CD4-positive, alpha-beta memory T cell (primary cell): Measurements from ENCODE around the gene CFAP97D2. TPM values are rescaled to one million over a fixed set of nuclear protein-coding genes. Genes with fewer than 3 reads are reported as not detected.
"Not testable (repeated sequence)": the region's sequence is repeated elsewhere in the genome, so short reads cannot be mapped to it uniquely, and the experiment has no call there.

Experiments used
- CTCF ChIA-PET: fragments of 350-600 bp; sonication (Branson Sonifier 250); formaldehyde crosslinking; loops from one replicate; lab custom pipeline; 2021; ENCODE audit warnings: inconsistent platforms; ENCODE audit not compliant: partially characterized antibody; lab: Charles Lee
- POLR2A ChIA-PET: fragments of 350-600 bp; sonication (Branson Sonifier 250); formaldehyde crosslinking; loops from one replicate; lab custom pipeline; 2021; ENCODE audit not compliant: partially characterized antibody; lab: Charles Lee
- DNase-seq, 5 donors: peaks; one replicate each; pipeline versions ENCODE4 v3.0.0 to v3.0.0-alpha.2; 2020 to 2022; ENCODE audit warnings: mixed read lengths in 1 of 5
- H3K27ac ChIP-seq: one replicate; pipeline ENCODE4 v1.7.0; 2013; ENCODE audit warnings: low read depth, low read length
- H3K27me3 ChIP-seq: 2 replicates; pipeline ENCODE4 v1.7.0; 2013; ENCODE audit warnings: mild to moderate bottlenecking, low read length, moderate library complexity; ENCODE audit not compliant: insufficient read depth
- H3K36me3 ChIP-seq: 2 replicates; pipeline ENCODE4 v1.7.0; 2013; ENCODE audit warnings: mild to moderate bottlenecking, low read length, moderate library complexity; ENCODE audit not compliant: insufficient read depth
- H3K4me1 ChIP-seq: 2 replicates; pipeline ENCODE4 v1.7.0; 2013; ENCODE audit warnings: mild to moderate bottlenecking, low read length, moderate library complexity; ENCODE audit not compliant: insufficient read depth
- H3K4me3 ChIP-seq, 2 donors: one replicate each; pipeline ENCODE4 v1.7.0; 2013; ENCODE audit warnings: low read length in 2 of 2, mild to moderate bottlenecking in 1 of 2
- H3K9me3 ChIP-seq, 2 donors: one replicate each; pipeline ENCODE4 v1.7.0; 2013; ENCODE audit warnings: low read length in 2 of 2, control low read depth in 1 of 2; ENCODE audit not compliant: control insufficient read depth in 1 of 2
- H3K27ac Mint-ChIP-seq, 7 donors: one replicate each; pipeline ENCODE4 v1.8.0; 2020 to 2021; ENCODE audit warnings: mixed read lengths in 7 of 7, mild to moderate bottlenecking in 6 of 7, inconsistent platforms in 3 of 7, moderate library complexity in 3 of 7
- H3K27me3 Mint-ChIP-seq, 2 donors: one replicate each; pipeline ENCODE4 v1.8.0; 2020 to 2021; ENCODE audit warnings: mixed read lengths in 2 of 2
- H3K36me3 Mint-ChIP-seq, 2 donors: one replicate each; pipeline ENCODE4 v1.8.0; 2020 to 2021; ENCODE audit warnings: mixed read lengths in 2 of 2, inconsistent platforms in 1 of 2, mild to moderate bottlenecking in 1 of 2
- H3K4me1 Mint-ChIP-seq, 4 donors: one replicate each; pipeline ENCODE4 v1.8.0; 2020 to 2021; ENCODE audit warnings: mixed read lengths in 4 of 4, mild to moderate bottlenecking in 1 of 4
- H3K4me3 Mint-ChIP-seq, 8 donors: one replicate each; pipeline ENCODE4 v1.8.0; 2020 to 2021; ENCODE audit warnings: mixed read lengths in 8 of 8, mild to moderate bottlenecking in 7 of 8, moderate library complexity in 6 of 8, inconsistent platforms in 3 of 8
- H3K9me3 Mint-ChIP-seq, 8 donors: one replicate each; pipeline ENCODE4 v1.8.0; 2020 to 2021; ENCODE audit warnings: mixed read lengths in 8 of 8, mild to moderate bottlenecking in 5 of 8, inconsistent platforms in 3 of 8, moderate library complexity in 1 of 8
- intact Hi-C: fragments of 100-400 bp; cut with micrococcal nuclease; formaldehyde crosslinking; loops from one replicate; pipeline ENCODE4 v1.15.1; 2023
- polyA plus RNA-seq, 2 donors: library from polyadenylated mRNA; unstranded; fragments of 300-500 nt; fragmentation: Illumina TruSeq; gene quantifications; one replicate each; pipeline ENCODE4 v1.2.3, GENCODE V29; 2021
- total RNA-seq, 2 experiments: library from RNA; stranded (reverse); gene quantifications; one replicate each; pipeline ENCODE4 v1.2.3, GENCODE V29; 2021

CFAP97D2 gene
- total and polyA plus RNA-seq, 4 experiments from 2014 or later: not detected

DNA sequence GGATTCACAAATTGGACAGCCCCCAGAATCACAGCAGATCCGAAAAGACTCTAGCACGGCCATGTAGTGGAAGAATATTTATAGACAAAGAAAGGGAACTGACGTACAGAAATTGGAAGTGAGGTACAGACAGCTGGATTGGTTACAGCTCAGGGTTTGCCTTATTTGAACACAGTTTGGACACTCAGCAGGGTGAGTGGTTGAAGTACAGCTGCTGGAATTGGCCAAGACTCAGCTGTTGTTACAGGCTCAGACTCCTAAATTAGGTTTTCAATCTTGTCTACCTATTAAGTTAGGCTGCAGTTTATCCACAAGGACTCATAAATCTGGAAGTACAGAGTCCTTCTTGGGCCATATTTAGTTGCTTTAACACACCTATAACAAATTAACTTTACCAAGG, 5.8 kb upstream of the CFAP97D2 start:
- intact Hi-C loops: no loop called here
- H3K9me3 Mint-ChIP-seq: peaks cover 0 to 31% (median 18%) of the 10 kb centered on the region in 8 donors
- no peak overlapping the region for H3K27ac Mint-ChIP-seq
- Histone ChIP-seq H3K4me3 (no peak overlapping the region), H3K27ac (no peak overlapping the region), H3K27me3 (no peaks in the 10 kb centered on the region), H3K4me1 (peaks cover 32% of the 10 kb centered on the region), H3K9me3 (peaks cover 0 to 13% of the 10 kb centered on the region in 2 donors), H3K36me3 (no peaks in the 10 kb centered on the region)
- ChIA-PET POLR2A (interaction anchor here (1.0 to 1.4 kb wide), 2 partner anchors 11 to 47 kb away, joined by 3 read pairs; no protein-coding TSS in a partner anchor), CTCF (interaction anchor here (1.0 to 2.1 kb wide), 2 partner anchors 22 to 62 kb away, joined by 3 to 5 read pairs; no protein-coding TSS in a partner anchor)
- no peaks in the 10 kb centered on the region for H3K27me3 Mint-ChIP-seq
- no peak for DNase-seq
- H3K4me3 Mint-ChIP-seq: no peak overlapping the region
- H3K4me1 Mint-ChIP-seq: peaks cover 15 to 47% (median 29%) of the 10 kb centered on the region in 4 donors
- H3K36me3 Mint-ChIP-seq: peaks cover 6 to 16% of the 10 kb centered on the region in 2 donors

DNA sequence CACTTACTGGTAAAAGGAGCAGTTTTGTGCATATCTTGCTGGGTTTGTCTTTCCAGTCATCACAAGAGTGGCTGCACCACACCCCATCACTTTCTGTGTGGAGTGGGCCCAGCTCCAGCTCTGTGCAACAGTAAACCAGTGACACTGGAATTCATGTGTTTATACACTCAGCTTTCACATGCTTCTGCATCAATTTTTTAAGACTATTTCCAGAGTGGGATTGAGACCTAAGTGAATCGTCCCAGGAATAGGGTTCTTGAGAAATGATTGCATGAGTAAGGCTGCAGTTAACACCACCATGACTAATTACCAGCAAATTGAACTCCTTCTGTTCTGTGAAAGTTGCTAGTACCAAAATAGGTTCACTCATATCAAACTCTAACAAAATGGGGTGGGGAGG, 5.3 kb upstream of the CFAP97D2 start:
- CTCF ChIA-PET: interaction anchor here (1.0 to 2.1 kb wide), 2 partner anchors 23 to 63 kb away, joined by 3 to 5 read pairs; no protein-coding TSS in a partner anchor
- Mint-ChIP-seq H3K27me3 (no peaks in the 10 kb centered on the region), H3K36me3 (peaks cover 6 to 16% of the 10 kb centered on the region in 2 donors), H3K9me3 (peaks cover 0 to 31% (median 18%) of the 10 kb centered on the region in 8 donors), H3K27ac (peak overlapping the region in 1 of 7 donors; percentile 37), H3K4me1 (peaks cover 18 to 47% (median 31%) of the 10 kb centered on the region in 4 donors), H3K4me3 (peak overlapping the region in 2 of 8 donors; percentile 2 to 21)
- Histone ChIP-seq H3K4me1 (peaks cover 37% of the 10 kb centered on the region), H3K36me3 (no peaks in the 10 kb centered on the region), H3K4me3 (no peak overlapping the region), H3K9me3 (peaks cover 0 to 13% of the 10 kb centered on the region in 2 donors), H3K27me3 (no peaks in the 10 kb centered on the region), H3K27ac (no peak overlapping the region)
- POLR2A ChIA-PET: interaction anchor here (1.0 to 1.4 kb wide), 2 partner anchors 12 to 46 kb away, joined by 3 read pairs; no protein-coding TSS in a partner anchor
- no peak for DNase-seq
- intact Hi-C loops: no loop called here

DNA sequence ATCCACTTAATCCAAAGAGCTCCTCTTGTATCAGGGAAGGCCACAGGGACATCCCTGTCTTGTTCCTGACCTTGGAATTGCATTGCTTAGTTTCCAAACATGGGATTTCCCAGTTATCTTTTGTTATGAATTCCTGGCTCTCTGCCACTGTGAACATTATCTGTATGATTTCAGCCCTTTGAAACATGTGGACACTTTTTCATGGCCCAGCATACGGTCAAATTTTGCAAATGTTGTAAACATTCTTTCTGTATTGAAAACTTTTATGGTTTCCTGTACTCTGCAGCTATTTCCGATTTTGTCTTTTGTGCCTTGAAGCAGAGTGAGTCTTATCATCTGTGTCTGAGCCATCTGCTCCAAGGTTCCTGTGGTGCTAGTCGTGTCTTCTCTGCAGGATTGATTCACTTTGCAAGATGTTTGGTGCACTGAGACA, 4.5 kb upstream of the CFAP97D2 start:
- Mint-ChIP-seq H3K9me3 (peaks cover 0 to 31% (median 18%) of the 10 kb centered on the region in 8 donors), H3K4me1 (peaks cover 18 to 53% (median 30%) of the 10 kb centered on the region in 4 donors), H3K36me3 (peaks cover 6 to 16% of the 10 kb centered on the region in 2 donors), H3K4me3 (peak overlapping the region in 3 of 8 donors; percentile 12 to 63 (median 12)), H3K27me3 (no peaks in the 10 kb centered on the region), H3K27ac (peak overlapping the region in 6 of 7 donors; percentile 15 to 70 (median 56))
- POLR2A ChIA-PET: interaction anchor here (0.7 to 2.1 kb wide), 6 partner anchors 11 to 63 kb away, joined by 3 to 8 read pairs (median 3); no protein-coding TSS in a partner anchor
- DNase-seq: no peak
- Histone ChIP-seq H3K9me3 (peaks cover 0 to 13% of the 10 kb centered on the region in 2 donors), H3K27ac (no peak overlapping the region), H3K4me1 (peaks cover 37% of the 10 kb centered on the region), H3K36me3 (no peaks in the 10 kb centered on the region), H3K4me3 (no peak overlapping the region), H3K27me3 (no peaks in the 10 kb centered on the region)
- intact Hi-C loops: no loop called here
- CTCF ChIA-PET: interaction anchor here (1.4 to 2.1 kb wide), 2 partner anchors 20 to 24 kb away, joined by 4 to 5 read pairs; no protein-coding TSS in a partner anchor

DNA sequence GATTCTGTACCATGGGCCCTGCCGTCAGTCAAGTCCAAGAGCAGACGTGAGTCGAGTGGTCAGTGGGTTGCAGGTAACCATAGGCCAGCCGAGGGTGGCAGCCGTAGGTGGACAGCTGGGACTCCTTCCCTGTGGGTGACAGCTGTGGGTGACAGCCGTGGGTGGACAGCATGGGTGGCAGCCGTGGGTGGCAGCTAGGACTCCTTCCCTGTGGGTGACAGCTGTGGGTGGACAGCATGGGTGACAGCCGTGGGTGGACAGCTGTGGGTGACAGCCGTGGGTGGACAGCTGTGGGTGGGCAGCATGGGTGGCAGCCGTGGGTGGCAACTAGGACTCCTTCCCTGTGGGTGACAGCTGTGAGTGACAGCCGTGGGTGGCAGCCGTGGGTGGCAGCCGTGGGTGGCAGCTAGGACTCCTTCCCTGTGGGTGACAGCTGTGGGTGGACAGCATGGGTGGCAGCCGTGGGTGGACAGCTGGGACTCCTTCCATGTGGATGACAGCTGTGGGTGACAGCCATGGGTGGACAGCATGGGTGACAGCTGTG, 2.6 kb upstream of the CFAP97D2 start:
- H3K27me3 Mint-ChIP-seq, H3K27ac ChIP-seq, CTCF ChIA-PET, H3K4me3 ChIP-seq, DNase-seq, H3K27me3 ChIP-seq, H3K36me3 ChIP-seq, intact Hi-C loops: not testable (repeated sequence)
- H3K27ac Mint-ChIP-seq: peak overlapping the region in 4 of 7 donors; percentile 13 to 47 (median 33)
- Histone ChIP-seq H3K9me3 (peaks cover 0 to 13% of the 10 kb centered on the region in 2 donors), H3K4me1 (peaks cover 43% of the 10 kb centered on the region)
- peaks cover 0 to 25% (median 18%) of the 10 kb centered on the region in 8 donors for H3K9me3 Mint-ChIP-seq
- peaks cover 26 to 66% (median 42%) of the 10 kb centered on the region in 4 donors for H3K4me1 Mint-ChIP-seq
- H3K36me3 Mint-ChIP-seq: peaks cover 6 to 16% of the 10 kb centered on the region in 2 donors
- peak overlapping the region in 1 of 8 donors; percentile 7 for H3K4me3 Mint-ChIP-seq
- POLR2A ChIA-PET: interaction anchor here (0.6 to 1.7 kb wide), 5 partner anchors 10 to 45 kb away, joined by 3 to 9 read pairs (median 3); no protein-coding TSS in a partner anchor

DNA sequence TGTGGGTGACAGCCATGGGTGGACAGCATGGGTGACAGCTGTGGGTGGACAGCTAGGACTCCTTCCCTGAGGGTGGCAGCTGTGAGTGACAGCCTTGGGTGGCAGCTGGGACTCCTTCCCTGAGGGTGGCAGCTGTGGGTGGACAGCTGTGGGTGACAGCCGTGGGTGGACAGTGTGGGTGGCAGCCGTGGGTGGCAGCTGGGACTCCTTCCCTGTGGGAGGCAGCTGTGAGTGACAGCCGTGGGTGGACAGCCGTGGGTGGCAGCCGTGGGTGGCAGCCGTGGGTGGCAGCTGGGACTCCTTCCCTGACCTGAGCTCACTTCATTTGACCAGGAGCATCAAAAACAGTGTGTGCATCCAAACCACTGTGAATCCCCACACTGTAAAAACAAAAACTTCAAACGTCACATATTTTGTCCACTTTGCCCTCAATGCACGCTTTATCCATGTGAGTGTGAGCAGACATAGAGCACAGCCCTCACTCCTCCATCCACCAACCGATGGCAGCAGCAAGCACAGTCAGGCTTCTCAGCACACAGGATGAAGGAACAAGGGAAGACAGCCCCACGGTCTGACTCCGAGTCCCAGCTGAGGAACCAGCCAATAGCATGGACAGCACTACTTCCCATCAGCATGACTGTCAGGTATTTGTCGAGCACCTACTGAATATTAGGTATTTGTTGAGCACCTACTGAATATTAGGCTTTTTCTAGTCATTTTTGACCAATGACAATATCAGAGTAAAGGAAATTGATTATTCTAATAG, 1.6 kb upstream of the CFAP97D2 start:
- peaks cover 43% of the 10 kb centered on the region for H3K4me1 ChIP-seq
- H3K4me1 Mint-ChIP-seq: peaks cover 26 to 66% (median 42%) of the 10 kb centered on the region in 4 donors

DNA sequence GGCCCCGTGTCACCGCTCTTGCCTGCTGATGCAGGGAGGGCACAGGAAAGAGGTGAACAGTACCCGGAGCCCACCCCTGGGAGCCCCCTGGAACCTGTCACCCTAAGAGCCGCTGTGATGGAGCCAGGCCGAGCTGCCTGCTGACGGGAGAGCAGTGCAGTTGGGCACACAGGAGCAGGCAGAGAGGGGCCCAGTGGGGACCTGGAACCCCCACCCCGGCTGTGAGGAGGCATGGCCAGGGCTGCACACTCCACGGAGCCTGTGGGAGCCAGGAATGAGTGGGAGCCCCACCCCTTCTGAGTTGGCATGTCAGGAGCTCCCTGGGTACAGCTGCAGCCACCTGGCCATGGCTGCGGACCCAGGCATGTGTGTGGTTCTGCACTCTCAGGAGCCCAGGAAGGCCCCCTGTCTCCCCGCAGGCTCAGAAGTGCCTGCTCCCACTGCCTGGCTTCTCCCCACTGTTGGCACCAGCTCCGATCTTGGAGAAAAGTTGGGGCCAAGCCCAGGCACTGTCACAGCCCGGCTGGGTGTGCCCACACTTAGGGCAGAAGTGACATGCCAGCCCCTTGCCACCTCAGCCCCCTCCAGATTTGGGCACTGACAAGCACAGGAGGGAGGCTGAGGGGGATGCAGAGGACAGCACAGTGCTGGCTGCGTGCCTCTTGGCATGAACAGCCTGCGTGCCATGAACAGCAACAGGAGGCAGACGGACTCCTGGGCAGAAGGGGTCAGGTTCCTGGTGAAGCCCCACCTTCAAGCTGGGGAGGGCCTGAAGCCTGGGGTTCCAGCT, 6.3 kb downstream of the CFAP97D2 start:
- H3K27ac Mint-ChIP-seq: no peak overlapping the region

More for the DNA sequence above, 1.6 kb upstream of the CFAP97D2 start:
- Mint-ChIP-seq H3K36me3 (peaks cover 6 to 13% of the 10 kb centered on the region in 2 donors), H3K4me3 (peak overlapping the region in 1 of 8 donors; percentile 38), H3K9me3 (peaks cover 0 to 21% (median 11%) of the 10 kb centered on the region in 8 donors), H3K27me3 (peaks cover 0 to 4% of the 10 kb centered on the region in 2 donors), H3K27ac (peak overlapping the region in 3 of 7 donors; percentile 56 to 82 (median 74))
- Histone ChIP-seq H3K27ac (no peak overlapping the region), H3K27me3 (no peaks in the 10 kb centered on the region), H3K4me3 (no peak overlapping the region), H3K9me3 (peaks cover 0 to 13% of the 10 kb centered on the region in 2 donors), H3K36me3 (no peaks in the 10 kb centered on the region)
- POLR2A ChIA-PET: interaction anchor here (1.1 to 1.4 kb wide), 3 partner anchors 26 to 47 kb away, joined by 3 read pairs; no protein-coding TSS in a partner anchor
- intact Hi-C loops: no loop called here
- CTCF ChIA-PET: no interaction called here
- no peak for DNase-seq

More for the DNA sequence above, 6.3 kb downstream of the CFAP97D2 start:
- Histone ChIP-seq H3K9me3 (peaks cover 0 to 5% of the 10 kb centered on the region in 2 donors), H3K36me3 (no peaks in the 10 kb centered on the region), H3K4me1 (peaks cover 1% of the 10 kb centered on the region), H3K27me3 (no peaks in the 10 kb centered on the region), H3K4me3 (no peak overlapping the region), H3K27ac (no peak overlapping the region)
- peaks cover 6 to 18% (median 11%) of the 10 kb centered on the region in 4 donors for H3K4me1 Mint-ChIP-seq
- no peak for DNase-seq
- CTCF ChIA-PET: interaction anchor here (1.1 kb wide), 1 partner anchor 23 kb away, joined by 3 read pairs; no protein-coding TSS in a partner anchor
- POLR2A ChIA-PET: interaction anchor here (0.5 to 0.9 kb wide), 4 partner anchors 10 to 49 kb away, joined by 3 read pairs; no protein-coding TSS in a partner anchor
- H3K4me3 Mint-ChIP-seq: no peak overlapping the region
- H3K9me3 Mint-ChIP-seq: peaks cover 0 to 15% (median 5%) of the 10 kb centered on the region in 8 donors
- intact Hi-C loops: no loop called here
- no peaks in the 10 kb centered on the region for H3K36me3 Mint-ChIP-seq
- peaks cover 0 to 4% of the 10 kb centered on the region in 2 donors for H3K27me3 Mint-ChIP-seq
